H1 (cell line): ENCODE results near the gene MYL3.

Source experiments
- BCL11A ChIP-seq, 2 experiments: IDR thresholded peaks; one replicate each; pipeline ENCODE4 v1.6.1; 2011; ENCODE audit warnings: low read depth in 2 of 2, low read length in 2 of 2, mild to moderate bottlenecking in 2 of 2
- EP300 ChIP-seq, 2 experiments: IDR thresholded peaks; 1 replicate in 1 of 2; 2 replicates in 1 of 2; pipeline ENCODE4 v1.6.1; 2011 to 2012; ENCODE audit warnings: low read depth in 2 of 2, low read length in 2 of 2, mild to moderate bottlenecking in 2 of 2, borderline replicate concordance in 1 of 2, inconsistent platforms in 1 of 2, moderate library complexity in 1 of 2
- EZH2 ChIP-seq: fragments of 200-600 bp; sonication (generic); IDR thresholded peaks from 2 replicates; pipeline ENCODE4 v1.7.1; 2012; ENCODE audit warnings: low read depth, mild to moderate bottlenecking, moderate library complexity, low read length, inconsistent platforms; ENCODE audit not compliant: severe bottlenecking
- HDAC2 ChIP-seq, 2 experiments: fragments of 300-600 bp in 1 of 2; sonication (generic) in 1 of 2; IDR thresholded peaks; 2 replicates each; pipeline ENCODE4 v1.6.1; 2011 to 2012; ENCODE audit warnings: low read depth in 2 of 2, low read length in 2 of 2, mild to moderate bottlenecking in 2 of 2, moderate library complexity in 2 of 2, borderline replicate concordance in 1 of 2, inconsistent platforms in 1 of 2
- MAFK ChIP-seq: IDR thresholded peaks from 2 replicates; pipeline ENCODE4 v1.6.1; 2012; ENCODE audit warnings: low read depth, mild to moderate bottlenecking, improper control_type of control experiment, low read length
- NRF1 ChIP-seq: IDR thresholded peaks from 2 replicates; pipeline ENCODE4 v1.6.1; 2011; ENCODE audit warnings: mild to moderate bottlenecking, low read depth, low read length, improper control_type of control experiment
- PHF8 ChIP-seq: fragments of 200-600 bp; sonication (generic); conservative IDR thresholded peaks from 2 replicates; pipeline ENCODE4 v1.7.1; 2012; ENCODE audit warnings: low read depth, mild to moderate bottlenecking, inconsistent platforms, low read length, moderate library complexity
- POLR2A ChIP-seq, 2 experiments: IDR thresholded peaks; 1 replicate in 1 of 2; 2 replicates in 1 of 2; pipeline ENCODE4 v1.6.1; 2011; ENCODE audit warnings: low read depth in 2 of 2, low read length in 2 of 2, mild to moderate bottlenecking in 2 of 2; ENCODE audit errors: control extremely low read depth in 1 of 2
- SAP30 ChIP-seq: fragments of 300-600 bp; sonication (generic); IDR thresholded peaks from 2 replicates; pipeline ENCODE4 v1.7.1; 2012; ENCODE audit warnings: low read length, moderate library complexity, mild to moderate bottlenecking, inconsistent platforms; ENCODE audit not compliant: insufficient read depth, insufficient replicate concordance
- SUZ12 ChIP-seq: fragments of 200-600 bp; sonication (generic); IDR thresholded peaks from 2 replicates; pipeline ENCODE4 v1.6.1; 2012; ENCODE audit warnings: mild to moderate bottlenecking, inconsistent platforms, low read length, moderate library complexity, mixed read lengths
- TAF1 ChIP-seq: IDR thresholded peaks from 2 replicates; pipeline ENCODE4 v1.6.1; 2011; ENCODE audit warnings: mild to moderate bottlenecking, low read depth, low read length
- TEAD4 ChIP-seq: IDR thresholded peaks from 2 replicates; pipeline ENCODE4 v1.6.1; 2012; ENCODE audit warnings: low read depth, low read length, inconsistent platforms, mixed read lengths
- ZNF274 ChIP-seq: IDR thresholded peaks from 2 replicates; pipeline ENCODE4 v1.7.0; 2012; ENCODE audit warnings: low read length, borderline replicate concordance; ENCODE audit errors: extremely low read depth
- TF ChIP-seq, protein P1 (sequence below), 3 experiments: IDR thresholded peaks; 1 replicate in 2 of 3; 2 replicates in 1 of 3; pipeline versions ENCODE4 v1.5.1 to v1.6.1; 2011; ENCODE audit warnings: low read length in 3 of 3, mild to moderate bottlenecking in 3 of 3, inconsistent platforms in 2 of 3, low read depth in 1 of 3, moderate library complexity in 1 of 3; ENCODE audit not compliant: insufficient read depth in 1 of 3; ENCODE audit errors: control extremely low read depth in 1 of 3

DNA sequence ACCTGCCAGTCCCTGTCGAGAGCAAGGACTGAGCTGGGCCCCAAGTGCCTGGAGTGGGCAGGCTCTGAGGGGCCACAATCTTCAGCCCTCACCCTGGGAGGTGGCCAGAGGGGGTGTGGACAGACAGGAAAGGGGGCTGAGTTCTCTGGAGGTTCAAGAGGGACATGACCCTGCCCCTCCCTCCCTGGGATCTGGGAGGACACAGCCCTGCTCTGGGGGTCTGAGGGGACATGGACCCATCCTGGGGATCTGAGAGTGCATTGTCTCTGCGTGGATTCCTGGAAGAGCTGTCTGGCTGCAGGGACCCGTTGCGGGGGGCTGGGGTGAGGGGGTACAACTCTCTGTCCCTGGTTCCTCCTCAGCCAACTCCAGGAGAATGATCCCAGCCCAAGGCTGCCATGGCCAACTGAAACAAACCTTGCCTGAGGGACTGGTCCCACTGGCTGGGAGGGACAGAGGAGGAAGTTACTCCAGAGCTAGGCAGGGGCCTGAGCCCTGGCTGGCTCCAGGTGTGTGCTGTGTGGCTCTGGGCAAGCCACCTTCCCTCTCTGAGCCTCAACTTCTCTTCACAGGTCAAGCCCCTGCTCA, 43.3 kb upstream of the MYL3 start:
- TF ChIP-seq, protein P1, sequence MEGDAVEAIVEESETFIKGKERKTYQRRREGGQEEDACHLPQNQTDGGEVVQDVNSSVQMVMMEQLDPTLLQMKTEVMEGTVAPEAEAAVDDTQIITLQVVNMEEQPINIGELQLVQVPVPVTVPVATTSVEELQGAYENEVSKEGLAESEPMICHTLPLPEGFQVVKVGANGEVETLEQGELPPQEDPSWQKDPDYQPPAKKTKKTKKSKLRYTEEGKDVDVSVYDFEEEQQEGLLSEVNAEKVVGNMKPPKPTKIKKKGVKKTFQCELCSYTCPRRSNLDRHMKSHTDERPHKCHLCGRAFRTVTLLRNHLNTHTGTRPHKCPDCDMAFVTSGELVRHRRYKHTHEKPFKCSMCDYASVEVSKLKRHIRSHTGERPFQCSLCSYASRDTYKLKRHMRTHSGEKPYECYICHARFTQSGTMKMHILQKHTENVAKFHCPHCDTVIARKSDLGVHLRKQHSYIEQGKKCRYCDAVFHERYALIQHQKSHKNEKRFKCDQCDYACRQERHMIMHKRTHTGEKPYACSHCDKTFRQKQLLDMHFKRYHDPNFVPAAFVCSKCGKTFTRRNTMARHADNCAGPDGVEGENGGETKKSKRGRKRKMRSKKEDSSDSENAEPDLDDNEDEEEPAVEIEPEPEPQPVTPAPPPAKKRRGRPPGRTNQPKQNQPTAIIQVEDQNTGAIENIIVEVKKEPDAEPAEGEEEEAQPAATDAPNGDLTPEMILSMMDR (IDR thresholded peaks at IDR 0.05; ENCODE audit: control extremely low read depth in 1 of 3, insufficient read depth in 1 of 3, low read depth in 1 of 3, low read length in 3 of 3): no peak
- TF ChIP-seq POLR2A (IDR thresholded peaks at IDR 0.05; ENCODE audit: control extremely low read depth in 1 of 2, low read depth in 2 of 2, low read length in 2 of 2) (no peak), SAP30 (no peak), SUZ12 (no peak), NRF1 (no peak), BCL11A (IDR thresholded peaks at IDR 0.05; ENCODE audit: low read depth in 2 of 2, low read length in 2 of 2) (no peak), EZH2 (no peak), HDAC2 (IDR thresholded peaks at IDR 0.05; ENCODE audit: borderline replicate concordance in 1 of 2, low read depth in 2 of 2, low read length in 2 of 2) (no peak), PHF8 (no peak), TAF1 (no peak), MAFK (no peak), TEAD4 (no peak), EP300 (IDR thresholded peaks at IDR 0.05; ENCODE audit: borderline replicate concordance in 1 of 2, low read depth in 2 of 2, low read length in 2 of 2) (no peak), ZNF274 (no peak)
